Activated naive CD4-positive, alpha-beta T cell treated with anti-CD3 and anti-CD28 coated beads, Interleukin-2, amount 50 U/mL, for 24 hours (primary cell): ENCODE results near the gene AGO3.
A peak's percentile ranks its signal among the peaks of the same experiment; 100 is the strongest.

Source experiments
- H3K27ac Mint-ChIP-seq: one replicate; pipeline ENCODE4 v1.8.0; 2021; ENCODE audit warnings: mild to moderate bottlenecking, mixed read lengths
- H3K27me3 Mint-ChIP-seq: one replicate; pipeline ENCODE4 v1.8.0; 2021; ENCODE audit warnings: mixed read lengths
- H3K36me3 Mint-ChIP-seq: one replicate; pipeline ENCODE4 v1.8.0; 2021; ENCODE audit warnings: mixed read lengths
- H3K4me1 Mint-ChIP-seq: one replicate; pipeline ENCODE4 v1.8.0; 2021; ENCODE audit warnings: mixed read lengths
- H3K4me3 Mint-ChIP-seq: one replicate; pipeline ENCODE4 v1.8.0; 2021; ENCODE audit warnings: mild to moderate bottlenecking, mixed read lengths
- H3K9me3 Mint-ChIP-seq: one replicate; pipeline ENCODE4 v1.8.0; 2021; ENCODE audit warnings: mixed read lengths

The AGO3 gene

DNA sequence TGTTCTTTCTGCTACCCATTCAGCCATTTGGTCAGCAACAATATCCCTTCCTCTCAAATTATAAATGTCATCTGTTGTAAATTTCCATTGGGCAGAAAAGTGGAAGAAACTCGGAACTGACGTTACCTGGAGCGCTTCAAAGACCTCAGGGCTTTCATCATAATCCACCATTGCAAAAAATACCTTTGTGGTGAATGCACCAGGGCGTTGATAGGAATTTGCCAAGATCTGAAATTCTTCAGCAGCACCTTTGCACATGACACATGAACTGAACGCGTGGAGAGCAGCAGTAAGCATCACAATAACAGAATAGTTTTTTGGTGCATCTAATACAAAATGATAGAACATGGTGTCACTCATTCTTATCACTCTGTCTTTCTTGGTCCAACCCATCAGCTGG is 149.9 kb downstream of the AGO3 start:
- Mint-ChIP-seq H3K9me3 (no peaks in the 10 kb centered on the region), H3K27ac (no peak overlapping the region), H3K27me3 (peaks cover 16% of the 10 kb centered on the region), H3K4me3 (no peak overlapping the region), H3K4me1 (no peaks in the 10 kb centered on the region), H3K36me3 (no peaks in the 10 kb centered on the region)

DNA sequence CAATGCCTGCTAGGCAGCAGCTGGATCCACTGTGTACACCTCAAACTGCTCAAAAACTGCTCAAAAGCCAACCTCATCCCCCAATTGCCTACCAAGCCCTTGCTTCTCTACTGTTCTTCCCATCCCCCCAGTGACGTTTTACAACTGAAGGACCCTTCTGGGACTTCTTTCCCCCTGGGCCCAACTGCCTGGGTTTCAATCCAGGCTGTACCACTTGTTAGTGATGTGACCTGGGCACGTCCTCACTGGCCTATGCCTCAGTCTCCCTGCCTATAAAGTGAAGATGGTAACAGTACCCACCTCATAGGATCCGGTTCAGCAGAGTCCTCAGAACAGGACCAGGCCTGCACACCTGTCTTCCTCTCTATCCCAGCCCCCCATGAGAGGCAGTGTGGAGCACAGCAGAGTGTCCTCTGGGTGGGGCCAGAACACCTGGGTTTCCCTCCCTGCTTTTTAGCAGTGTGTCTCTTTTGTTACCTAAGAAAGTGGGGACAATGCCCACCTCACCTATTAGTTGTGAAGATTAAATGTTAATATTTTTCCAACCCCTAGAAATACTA is 151.1 kb downstream of the AGO3 start:
- Mint-ChIP-seq H3K36me3 (no peaks in the 10 kb centered on the region), H3K4me3 (no peak overlapping the region), H3K9me3 (no peaks in the 10 kb centered on the region), H3K27me3 (peaks cover 18% of the 10 kb centered on the region), H3K4me1 (peaks cover 2% of the 10 kb centered on the region), H3K27ac (no peak overlapping the region)

DNA sequence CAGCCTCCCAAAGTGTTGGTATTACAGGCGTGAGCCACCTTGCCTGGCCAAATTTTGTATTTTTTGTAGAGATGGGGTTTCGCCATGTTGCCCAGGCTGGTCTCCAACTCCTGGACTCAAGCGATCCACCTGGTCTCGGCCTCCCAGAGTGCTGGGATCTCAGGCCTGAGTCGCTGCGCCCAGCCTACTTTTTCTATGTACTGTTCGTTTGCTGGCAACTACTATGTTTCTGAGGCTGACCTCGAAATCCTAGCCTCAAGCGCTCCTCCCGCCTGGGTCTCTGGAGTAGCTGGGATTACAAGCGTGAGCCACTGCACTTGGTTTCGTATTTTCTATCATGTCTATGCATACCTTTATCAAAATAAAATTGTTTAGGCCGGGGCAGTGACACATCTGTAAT is 152.3 kb downstream of the AGO3 start:
- Mint-ChIP-seq H3K4me3 (no peak overlapping the region), H3K27me3 (peaks cover 18% of the 10 kb centered on the region), H3K36me3 (no peaks in the 10 kb centered on the region), H3K9me3 (no peaks in the 10 kb centered on the region), H3K4me1 (peaks cover 4% of the 10 kb centered on the region), H3K27ac (no peak overlapping the region)

DNA sequence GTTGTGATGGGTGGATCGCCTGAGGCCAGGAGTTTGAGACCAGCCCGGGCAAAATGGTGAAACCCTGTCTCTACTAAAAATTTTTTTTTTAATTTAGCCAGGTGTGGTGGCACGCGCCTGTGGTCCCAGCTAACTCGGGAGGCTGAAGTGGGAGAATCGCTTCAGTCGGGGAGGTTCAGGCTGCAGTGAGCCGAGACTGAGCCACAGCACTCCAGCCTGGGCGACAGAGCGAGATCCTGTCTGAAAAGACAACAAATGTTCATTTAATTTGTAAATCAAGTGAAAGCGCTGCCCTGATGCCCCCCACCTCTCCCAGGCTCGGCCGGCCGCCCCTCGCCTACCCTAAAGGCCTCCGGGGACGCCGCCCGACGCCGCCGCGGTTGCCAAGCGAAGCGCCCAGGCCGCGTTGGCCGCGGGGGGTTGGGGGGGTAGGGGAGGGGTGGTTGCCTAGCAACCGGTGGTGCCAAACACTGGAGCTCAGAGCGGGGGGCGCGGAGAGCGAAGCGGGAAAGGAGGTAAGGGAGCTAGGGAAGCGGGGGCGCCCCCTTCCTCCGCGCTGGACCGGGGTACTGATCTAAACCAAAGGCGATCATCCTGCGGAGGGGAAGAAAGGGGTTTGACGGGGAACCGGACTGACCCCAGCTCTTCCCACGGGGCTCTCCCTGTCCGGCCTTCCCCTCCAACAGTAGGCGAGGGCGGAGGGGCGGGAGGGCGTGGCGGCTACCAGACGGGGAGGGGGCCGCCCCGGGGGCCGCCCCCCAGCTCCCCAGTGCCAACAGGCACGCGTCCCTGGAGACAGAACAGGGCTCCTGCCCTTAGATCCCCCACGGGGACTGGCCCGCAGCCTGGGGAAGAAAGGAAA is 153.0 kb downstream of the AGO3 start, which contains the start of gene TEKT2:
TEKT2 (plus strand) TSS at position 460 of the 862 bp plus-strand sequence. CDS start 828 bp downstream, outside the sequence.
- H3K27ac Mint-ChIP-seq: no peak within 1 kb of the TSS
- peaks cover 18% of the 10 kb centered on the region for H3K27me3 Mint-ChIP-seq
- H3K36me3 Mint-ChIP-seq: no peaks in the 10 kb centered on the region
- H3K9me3 Mint-ChIP-seq: no peaks in the 10 kb centered on the region
- no peak within 1 kb of the TSS for H3K4me3 Mint-ChIP-seq
- H3K4me1 Mint-ChIP-seq: peaks cover 4% of the 10 kb centered on the region

DNA sequence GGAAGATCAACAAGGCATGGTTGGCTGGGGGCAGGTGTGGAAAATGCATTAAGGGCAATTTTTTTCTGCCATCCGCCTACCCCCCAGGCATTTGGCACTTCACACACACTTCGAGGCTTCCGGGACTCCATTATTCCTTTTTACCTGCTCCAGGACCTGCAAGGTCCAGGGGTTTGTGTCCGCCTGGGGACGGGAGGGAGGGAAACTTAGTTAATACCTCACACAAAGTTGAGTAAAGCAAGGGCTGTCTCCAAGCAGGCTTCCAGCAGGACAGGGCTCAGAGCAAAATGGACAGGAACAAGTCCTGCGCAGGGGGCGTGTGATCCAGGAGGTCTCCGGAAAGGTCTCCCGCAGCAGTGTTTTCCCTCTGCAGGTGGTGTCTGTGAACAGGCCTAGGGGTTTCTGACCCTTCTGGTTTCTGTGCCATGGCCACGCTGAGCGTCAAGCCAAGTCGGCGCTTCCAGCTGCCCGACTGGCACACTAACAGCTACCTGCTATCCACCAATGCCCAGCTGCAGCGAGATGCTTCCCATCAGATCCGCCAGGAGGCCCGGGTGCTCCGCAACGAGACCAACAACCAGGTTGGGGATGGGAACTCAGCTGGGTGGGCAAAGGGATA is 153.7 kb downstream of the AGO3 start:
- Mint-ChIP-seq H3K36me3 (no peaks in the 10 kb centered on the region), H3K4me3 (no peak overlapping the region), H3K27me3 (peaks cover 18% of the 10 kb centered on the region), H3K4me1 (peaks cover 8% of the 10 kb centered on the region), H3K27ac (no peak overlapping the region), H3K9me3 (no peaks in the 10 kb centered on the region)

- H3K4me1 Mint-ChIP-seq: peaks cover 13% of the 10 kb centered on the region
- no peak overlapping the region for H3K27ac Mint-ChIP-seq
- peaks cover 18% of the 10 kb centered on the region for H3K27me3 Mint-ChIP-seq
- no peaks in the 10 kb centered on the region for H3K9me3 Mint-ChIP-seq
- no peaks in the 10 kb centered on the region for H3K36me3 Mint-ChIP-seq
- no peak overlapping the region for H3K4me3 Mint-ChIP-seq
Measured at GRCh38 chr1:36085126-36085525, 154.2 kb downstream of the AGO3 start.

DNA sequence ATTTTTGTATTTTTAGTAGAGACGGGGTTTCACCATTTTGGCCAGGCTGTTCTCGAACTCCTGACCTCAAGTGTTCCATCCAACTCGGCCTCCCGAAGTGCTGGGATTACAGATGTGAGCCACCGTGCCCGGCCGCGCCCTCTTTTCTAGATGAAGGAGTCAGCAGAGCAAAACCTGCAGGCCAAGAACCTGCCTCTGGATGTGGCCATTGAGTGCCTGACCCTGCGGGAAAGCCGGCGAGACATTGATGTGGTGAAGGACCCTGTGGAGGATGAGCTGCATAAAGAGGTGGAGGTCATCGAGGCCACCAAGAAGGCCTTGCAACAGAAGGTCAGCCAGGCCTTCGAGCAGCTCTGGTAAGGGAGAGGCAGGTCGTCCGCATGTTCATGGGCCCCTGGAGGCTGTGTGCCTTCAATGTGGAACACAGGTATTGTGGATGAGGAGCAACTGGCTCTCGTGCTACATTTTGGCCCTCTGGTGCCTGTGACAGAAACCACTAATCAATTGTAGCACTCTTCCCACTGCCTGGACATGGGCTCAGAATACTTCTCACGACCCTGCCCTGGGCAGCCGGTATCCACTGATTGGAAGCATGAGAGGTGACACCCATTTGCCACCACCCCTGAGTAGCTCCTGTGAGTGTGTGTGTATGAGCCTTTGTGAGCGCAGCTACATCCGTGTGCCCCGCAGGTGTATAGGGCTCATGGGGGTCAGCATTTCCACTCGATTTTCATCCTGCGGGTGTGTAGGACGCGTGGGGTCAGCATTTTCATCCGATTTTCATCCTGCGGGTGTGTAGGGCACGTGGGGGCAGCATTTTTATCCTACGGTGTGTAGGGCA is 155.0 kb downstream of the AGO3 start:
- peaks cover 14% of the 10 kb centered on the region for H3K4me1 Mint-ChIP-seq
- peaks cover 18% of the 10 kb centered on the region for H3K27me3 Mint-ChIP-seq
- no peak overlapping the region for H3K4me3 Mint-ChIP-seq
- H3K9me3 Mint-ChIP-seq: no peaks in the 10 kb centered on the region
- H3K36me3 Mint-ChIP-seq: no peaks in the 10 kb centered on the region
- peak overlapping the region; percentile 59 for H3K27ac Mint-ChIP-seq

DNA sequence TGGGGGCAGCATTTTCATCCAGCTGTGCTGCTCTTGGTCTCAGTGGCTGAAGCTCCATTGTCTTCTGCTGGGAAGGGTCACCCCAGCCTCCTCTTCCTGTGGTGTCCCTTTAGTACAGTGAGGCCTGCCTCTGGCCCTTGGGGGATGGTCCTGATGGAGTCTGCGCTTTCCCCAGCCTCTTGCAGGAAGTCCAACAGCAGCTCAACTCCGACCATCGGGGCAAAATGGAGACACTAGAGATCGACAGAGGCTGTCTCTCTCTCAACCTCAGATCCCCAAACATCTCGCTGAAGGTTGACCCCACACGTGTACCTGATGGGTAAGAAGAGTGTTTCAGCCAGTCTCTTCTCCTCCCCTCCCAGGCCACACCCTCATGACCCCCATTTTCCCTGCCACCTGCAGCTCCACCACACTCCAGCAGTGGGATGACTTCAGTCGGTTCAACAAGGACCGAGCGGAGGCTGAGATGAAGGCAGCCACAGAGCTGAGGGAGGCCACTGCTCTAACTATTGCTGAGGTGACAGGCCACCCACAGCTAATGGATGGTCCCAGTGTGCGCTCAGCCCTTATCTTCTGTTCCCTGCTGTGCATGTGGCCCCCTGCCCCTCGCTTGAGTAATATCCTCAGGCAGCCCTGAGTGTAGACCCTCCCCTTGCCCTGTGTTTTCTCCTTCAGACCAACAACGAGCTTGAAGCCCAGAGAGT is 155.8 kb downstream of the AGO3 start:
- Mint-ChIP-seq H3K4me3 (peak overlapping the region; percentile 62), H3K4me1 (peaks cover 21% of the 10 kb centered on the region), H3K27me3 (peaks cover 16% of the 10 kb centered on the region), H3K36me3 (no peaks in the 10 kb centered on the region), H3K27ac (peak overlapping the region; percentile 74), H3K9me3 (no peaks in the 10 kb centered on the region)

DNA sequence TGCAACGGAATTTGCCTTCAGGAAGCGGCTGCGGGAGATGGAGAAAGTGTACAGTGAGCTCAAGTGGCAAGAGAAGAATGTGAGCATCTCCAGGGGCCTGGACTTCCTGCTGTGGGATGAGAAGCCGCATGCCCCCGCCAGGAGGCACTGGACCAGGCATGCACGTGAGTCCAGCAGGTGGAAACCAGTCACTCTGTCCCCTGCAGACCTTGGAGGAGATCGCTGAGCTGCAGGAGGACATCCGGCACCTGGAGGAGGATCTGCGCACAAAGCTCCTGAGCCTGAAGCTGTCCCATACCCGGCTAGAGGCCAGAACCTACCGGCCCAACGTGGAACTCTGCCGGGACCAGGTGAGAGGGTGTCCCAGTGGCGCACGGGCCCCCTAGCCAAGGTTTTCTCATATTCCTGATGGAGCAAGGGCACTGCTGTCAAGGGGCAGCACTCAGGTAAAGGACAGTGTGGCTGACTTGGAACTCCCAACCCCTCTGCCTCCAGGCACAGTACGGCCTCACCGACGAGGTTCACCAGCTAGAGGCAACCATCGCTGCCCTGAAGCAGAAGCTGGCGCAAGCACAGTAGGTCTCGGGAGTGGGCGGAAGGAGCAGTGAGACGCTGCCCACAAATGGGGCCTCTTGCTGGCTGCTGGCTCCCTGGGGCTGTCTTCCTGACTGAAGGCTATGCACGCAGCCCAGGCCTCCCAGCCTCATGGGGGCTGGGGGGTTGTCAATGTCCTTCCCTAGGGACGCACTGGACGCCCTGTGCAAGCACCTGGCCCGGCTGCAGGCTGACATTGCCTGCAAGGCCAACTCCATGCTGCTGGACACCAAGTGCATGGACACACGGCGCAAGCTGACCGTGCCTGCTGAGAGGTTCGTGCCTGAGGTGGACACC is 156.6 kb downstream of the AGO3 start:
- H3K4me3 Mint-ChIP-seq: peak overlapping the region; percentile 62
- peaks cover 1% of the 10 kb centered on the region for H3K36me3 Mint-ChIP-seq
- peaks cover 27% of the 10 kb centered on the region for H3K4me1 Mint-ChIP-seq
- no peaks in the 10 kb centered on the region for H3K9me3 Mint-ChIP-seq
- H3K27me3 Mint-ChIP-seq: peaks cover 11% of the 10 kb centered on the region
- peak overlapping the region; percentile 74 for H3K27ac Mint-ChIP-seq

DNA sequence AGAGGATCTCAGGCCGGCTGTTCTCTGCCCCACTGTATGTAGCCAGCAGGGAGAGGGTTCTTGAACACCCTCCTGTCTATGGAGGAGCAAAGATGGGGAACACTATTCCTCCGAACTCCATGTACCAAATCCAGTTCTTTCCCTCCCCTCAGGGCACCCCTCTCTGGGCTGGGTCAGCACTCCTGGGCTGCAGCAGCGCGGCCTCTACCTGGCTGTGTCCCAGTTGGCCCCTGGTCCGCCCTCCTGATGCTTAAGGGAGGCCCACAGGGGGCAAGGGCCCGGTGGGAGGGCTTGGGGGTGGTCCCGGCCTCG is 157.3 kb downstream of the AGO3 start:
- no peak overlapping the region for H3K27ac Mint-ChIP-seq
- H3K4me1 Mint-ChIP-seq: peaks cover 30% of the 10 kb centered on the region
- H3K27me3 Mint-ChIP-seq: peaks cover 9% of the 10 kb centered on the region
- H3K36me3 Mint-ChIP-seq: peaks cover 2% of the 10 kb centered on the region
- H3K9me3 Mint-ChIP-seq: no peaks in the 10 kb centered on the region
- H3K4me3 Mint-ChIP-seq: peak overlapping the region; percentile 91

DNA sequence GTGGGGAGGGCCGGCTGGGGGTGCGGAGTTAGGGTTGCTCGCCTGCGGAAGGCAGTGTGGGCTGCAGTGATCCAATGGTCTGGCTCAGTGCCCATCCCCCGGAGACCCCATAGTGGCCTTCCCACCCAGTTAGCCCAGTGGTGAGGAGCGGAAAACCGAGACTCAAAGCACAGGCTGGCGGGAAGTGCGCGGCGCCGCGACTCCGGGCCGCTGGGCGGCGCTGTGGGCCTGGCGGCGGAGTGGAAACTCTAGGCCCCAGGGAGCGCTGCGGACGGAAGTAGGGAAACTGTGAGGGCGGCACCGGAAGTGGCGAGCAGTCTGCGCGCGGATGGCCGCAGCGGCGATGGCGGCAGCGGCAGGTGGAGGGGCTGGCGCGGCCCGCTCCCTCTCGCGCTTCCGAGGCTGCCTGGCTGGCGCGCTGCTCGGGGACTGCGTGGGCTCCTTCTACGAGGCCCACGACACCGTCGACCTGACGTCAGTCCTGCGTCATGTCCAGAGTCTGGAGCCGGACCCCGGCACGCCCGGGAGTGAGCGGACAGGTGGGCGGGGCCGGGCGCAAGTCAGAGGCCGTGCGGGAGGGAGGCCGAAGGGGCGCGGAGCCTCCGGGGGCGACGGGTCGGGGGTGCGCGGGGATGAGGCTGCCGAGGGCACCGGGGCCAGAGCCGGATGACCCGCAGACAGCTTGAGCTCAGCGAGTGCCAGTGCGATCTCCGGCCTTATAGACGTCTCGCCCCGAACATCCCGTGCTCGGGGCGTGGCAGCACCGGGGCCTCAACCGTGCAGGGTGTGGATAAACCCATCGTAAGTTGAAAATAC is 157.9 kb downstream of the AGO3 start, which contains the start of gene ADPRS:
ADPRS (plus strand) TSS at position 316 of the 816 bp plus-strand sequence; CDS start at position 329, 13 bp downstream.
- Mint-ChIP-seq H3K4me3 (peak within 1 kb of the TSS; percentile 91), H3K9me3 (no peaks in the 10 kb centered on the region), H3K36me3 (peaks cover 2% of the 10 kb centered on the region), H3K4me1 (peaks cover 30% of the 10 kb centered on the region), H3K27me3 (peaks cover 7% of the 10 kb centered on the region), H3K27ac (peak within 1 kb of the TSS; percentile 76)

GRCh38 chr1:36089393-36090121 is 158.7 kb downstream of the AGO3 start:
- H3K4me1 Mint-ChIP-seq: peaks cover 30% of the 10 kb centered on the region
- H3K4me3 Mint-ChIP-seq: peak overlapping the region; percentile 91
- peak overlapping the region; percentile 71 for H3K27ac Mint-ChIP-seq
- no peaks in the 10 kb centered on the region for H3K9me3 Mint-ChIP-seq
- peaks cover 2% of the 10 kb centered on the region for H3K36me3 Mint-ChIP-seq
- peaks cover 5% of the 10 kb centered on the region for H3K27me3 Mint-ChIP-seq

DNA sequence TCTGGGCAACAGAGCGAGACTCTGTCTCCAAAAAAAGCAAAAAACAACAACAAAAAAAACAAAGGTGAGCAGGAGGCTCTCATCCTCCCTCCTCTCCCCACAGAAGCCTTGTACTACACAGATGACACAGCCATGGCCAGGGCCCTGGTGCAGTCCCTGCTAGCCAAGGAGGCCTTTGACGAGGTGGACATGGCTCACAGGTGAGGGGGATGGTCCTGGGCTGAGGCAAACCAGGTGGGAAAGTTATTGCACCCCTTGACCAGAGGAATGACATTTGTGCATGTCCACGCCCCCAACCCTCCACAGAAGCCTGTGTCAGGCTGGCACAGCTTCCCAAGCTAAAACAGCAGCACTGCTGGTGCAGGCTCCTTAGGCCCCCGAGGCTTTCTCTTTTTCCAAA is 160.2 kb downstream of the AGO3 start:
- H3K27ac Mint-ChIP-seq: no peak overlapping the region
- H3K4me3 Mint-ChIP-seq: no peak overlapping the region
- peaks cover 2% of the 10 kb centered on the region for H3K36me3 Mint-ChIP-seq
- H3K27me3 Mint-ChIP-seq: peaks cover 2% of the 10 kb centered on the region
- no peaks in the 10 kb centered on the region for H3K9me3 Mint-ChIP-seq
- peaks cover 30% of the 10 kb centered on the region for H3K4me1 Mint-ChIP-seq
